H9 (cell line): ENCODE results near the gene TUBA3E. TPM values are rescaled to one million over a fixed set of nuclear protein-coding genes. Genes with fewer than 3 reads are reported as not detected.

Experiments
- DNase-seq: peaks from one replicate; pipeline ENCODE4 v3.0.0-alpha.2; 2017
- H2AFZ ChIP-seq: one replicate; pipeline ENCODE4 v1.6.1; 2013; ENCODE audit warnings: mild to moderate bottlenecking, low read length, control low read depth, moderate library complexity
- H2AK5ac ChIP-seq: 2 replicates; pipeline ENCODE4 v1.6.1; 2013; ENCODE audit warnings: low read length, control low read depth, mixed read lengths; ENCODE audit not compliant: insufficient read length
- H2BK120ac ChIP-seq: one replicate; pipeline ENCODE4 v1.6.1; 2013; ENCODE audit warnings: low read depth, mild to moderate bottlenecking, low read length, control low read depth, inconsistent platforms; ENCODE audit not compliant: poor library complexity, severe bottlenecking
- H2BK12ac ChIP-seq: 2 replicates; pipeline ENCODE4 v1.6.1; 2013; ENCODE audit warnings: low read length, control low read depth, mixed read lengths, low read depth; ENCODE audit not compliant: insufficient read length
- H2BK15ac ChIP-seq: 2 replicates; pipeline ENCODE4 v1.6.1; 2013; ENCODE audit warnings: low read depth, low read length, control low read depth
- H2BK20ac ChIP-seq: one replicate; pipeline ENCODE4 v1.6.1; 2013; ENCODE audit warnings: low read depth, mild to moderate bottlenecking, low read length, control low read depth, inconsistent platforms; ENCODE audit not compliant: poor library complexity, severe bottlenecking
- H2BK5ac ChIP-seq: 2 replicates; pipeline ENCODE4 v1.6.1; 2013; ENCODE audit warnings: low read length, control low read depth, mixed read lengths; ENCODE audit not compliant: insufficient read length
- H3K14ac ChIP-seq: 2 replicates; pipeline ENCODE4 v1.6.1; 2013; ENCODE audit warnings: low read length, control low read depth; ENCODE audit not compliant: insufficient read depth
- H3K18ac ChIP-seq: 2 replicates; pipeline ENCODE4 v1.6.1; 2013; ENCODE audit warnings: low read depth, mild to moderate bottlenecking, mixed read lengths, low read length, control low read depth; ENCODE audit not compliant: insufficient read length
- H3K23ac ChIP-seq: 2 replicates; pipeline ENCODE4 v1.6.1; 2013; ENCODE audit warnings: low read length, control low read depth, mixed read lengths, low read depth; ENCODE audit not compliant: insufficient read length
- H3K23me2 ChIP-seq: 2 replicates; pipeline ENCODE4 v1.6.1; 2013; ENCODE audit warnings: low read depth, mild to moderate bottlenecking, mixed read lengths, low read length, control low read depth; ENCODE audit not compliant: insufficient read length, poor library complexity, severe bottlenecking
- H3K27ac ChIP-seq: 2 replicates; pipeline ENCODE4 v1.5.1; 2013; ENCODE audit warnings: low read length, control low read depth, mixed read lengths, low read depth; ENCODE audit not compliant: insufficient read length
- H3K27me3 ChIP-seq: 2 replicates; pipeline ENCODE4 v1.6.1; 2013; ENCODE audit warnings: low read length, control low read depth, inconsistent platforms; ENCODE audit not compliant: insufficient read depth
- H3K4ac ChIP-seq: 2 replicates; pipeline ENCODE4 v1.6.1; 2013; ENCODE audit warnings: low read depth, mild to moderate bottlenecking, control low read depth, inconsistent platforms, low read length, moderate library complexity
- H3K4me1 ChIP-seq: 2 replicates; pipeline ENCODE4 v1.6.1; 2013; ENCODE audit warnings: low read length, control low read depth, inconsistent platforms; ENCODE audit not compliant: insufficient read depth
- H3K4me2 ChIP-seq: 2 replicates; pipeline ENCODE4 v1.6.1; 2013; ENCODE audit warnings: low read length, control low read depth, mixed read lengths; ENCODE audit not compliant: insufficient read length, insufficient read depth
- H3K56ac ChIP-seq: 2 replicates; pipeline ENCODE4 v1.6.1; 2013; ENCODE audit warnings: low read depth, mild to moderate bottlenecking, mixed read lengths, low read length, control low read depth; ENCODE audit not compliant: insufficient read length
- H3K79me1 ChIP-seq: 2 replicates; pipeline ENCODE4 v1.6.1; 2013; ENCODE audit warnings: low read depth, mild to moderate bottlenecking, moderate library complexity, low read length, control low read depth, inconsistent platforms; ENCODE audit not compliant: insufficient read depth, poor library complexity, severe bottlenecking
- H3K79me2 ChIP-seq: 2 replicates; pipeline ENCODE4 v1.6.1; 2013; ENCODE audit warnings: low read length, control low read depth, inconsistent platforms; ENCODE audit not compliant: insufficient read depth
- H3K9ac ChIP-seq: 2 replicates; pipeline ENCODE4 v1.6.1; 2013; ENCODE audit warnings: low read length, control low read depth, mixed read lengths; ENCODE audit not compliant: insufficient read length; ENCODE audit errors: extremely low read depth
- H3K9me3 ChIP-seq: one replicate; pipeline ENCODE4 v1.6.1; 2013; ENCODE audit warnings: low read depth, low read length, inconsistent platforms; ENCODE audit not compliant: control insufficient read depth
- H3T11ph ChIP-seq: one replicate; pipeline ENCODE4 v1.6.1; 2013; ENCODE audit warnings: mild to moderate bottlenecking, low read length, control low read depth, inconsistent platforms
- H4K20me1 ChIP-seq: one replicate; pipeline ENCODE4 v1.6.1; 2013; ENCODE audit not compliant: control insufficient read depth, insufficient read length, insufficient read depth
- H4K5ac ChIP-seq: 2 replicates; pipeline ENCODE4 v1.6.1; 2013; ENCODE audit warnings: low read depth, mild to moderate bottlenecking, mixed read lengths, low read length, control low read depth; ENCODE audit not compliant: insufficient read length
- H4K8ac ChIP-seq: replicated peaks from 2 replicates; pipeline ENCODE4 v1.6.1; 2013; ENCODE audit warnings: low read length, control low read depth, mixed read lengths, low read depth; ENCODE audit not compliant: insufficient read length
- H4K91ac ChIP-seq: 2 replicates; pipeline ENCODE4 v1.6.1; 2013; ENCODE audit warnings: low read depth, mild to moderate bottlenecking, moderate library complexity, mixed read lengths, low read length, control low read depth; ENCODE audit not compliant: insufficient read length
- H3K27ac Mint-ChIP-seq, 3 experiments: 2 replicates in 2 of 3; 3 replicates in 1 of 3; pipeline ENCODE4 v1.8.0; 2020 to 2021; ENCODE audit warnings: mixed read lengths in 3 of 3, mild to moderate bottlenecking in 1 of 3, moderate library complexity in 1 of 3
- H3K27me3 Mint-ChIP-seq: 2 replicates; pipeline ENCODE4 v1.8.0; 2021; ENCODE audit warnings: low read depth, mild to moderate bottlenecking, moderate library complexity, mixed read lengths
- H3K36me3 Mint-ChIP-seq, 3 experiments: 2 replicates in 2 of 3; 3 replicates in 1 of 3; pipeline ENCODE4 v1.8.0; 2020 to 2021; ENCODE audit warnings: low read depth in 3 of 3, mixed read lengths in 3 of 3; ENCODE audit not compliant: insufficient read depth in 1 of 3
- H3K4me1 Mint-ChIP-seq, 2 experiments: 2 replicates each; pipeline ENCODE4 v1.8.0; 2020; ENCODE audit warnings: mixed read lengths in 2 of 2
- H3K4me3 Mint-ChIP-seq, 2 experiments: 2 replicates in 1 of 2; 3 replicates in 1 of 2; pipeline ENCODE4 v1.8.0; 2020 to 2021; ENCODE audit warnings: mild to moderate bottlenecking in 2 of 2, mixed read lengths in 2 of 2, moderate library complexity in 1 of 2
- H3K9me3 Mint-ChIP-seq, 2 experiments: 2 replicates in 1 of 2; 3 replicates in 1 of 2; pipeline ENCODE4 v1.8.0; 2020; ENCODE audit warnings: mild to moderate bottlenecking in 2 of 2, mixed read lengths in 2 of 2, moderate library complexity in 1 of 2
- CTCF ChIP-seq: fragments of 200-600 bp; sonication (generic); conservative IDR thresholded peaks from 3 replicates; pipeline ENCODE4 v1.8.0; 2021; ENCODE audit warnings: antibody characterized with exemption, mild to moderate bottlenecking
- WGBS: extraction: QIAGEN DNeasy Blood & Tissue Kit; methylation state at CpG from one replicate; pipeline ENCODE4 v1.1.7; 2013; ENCODE audit warnings: missing lambda C conversion rate, low lambda C conversion rate, mixed read lengths; ENCODE audit not compliant: insufficient read length; ENCODE audit errors: extremely low coverage; 5-methylcytosine and 5-hydroxymethylcytosine counted together
- total RNA-seq: library from RNA; stranded (reverse); gene quantifications from 2 replicates; pipeline ENCODE4 v1.2.1, GENCODE V29; 2021

Gene TUBA3E
- total RNA-seq, 1 experiment from 2014 or later: 0.26 TPM

- H3K27me3 Mint-ChIP-seq: peaks cover 11% of the 10 kb centered on the region
- H3K36me3 Mint-ChIP-seq: no peaks in the 10 kb centered on the region
- H2BK15ac ChIP-seq: no peak overlapping the region
Observed at GRCh38 chr2:130245976-130246375, 47.7 kb upstream of the TUBA3E start.

More at GRCh38 chr2:130245976-130246375, 47.7 kb upstream of the TUBA3E start:
- Histone ChIP-seq H3K79me2 (no peaks in the 10 kb centered on the region), H3K27me3 (no peaks in the 10 kb centered on the region), H3K79me1 (no peaks in the 10 kb centered on the region), H4K8ac (no peak overlapping the region), H2BK20ac (no peak overlapping the region), H4K5ac (no peak overlapping the region), H3K14ac (no peak overlapping the region), H3K4me2 (no peak overlapping the region), H2AK5ac (no peak overlapping the region), H4K20me1 (no peaks in the 10 kb centered on the region), H3K23ac (no peak overlapping the region), H2BK12ac (no peak overlapping the region), H3K23me2 (no peaks in the 10 kb centered on the region), H3K4me1 (no peaks in the 10 kb centered on the region), H2BK5ac (no peak overlapping the region), H3K27ac (no peak overlapping the region), H3K4ac (no peak overlapping the region), H2AFZ (no peak overlapping the region), H3K56ac (no peak overlapping the region), H3K18ac (no peak overlapping the region), H3T11ph (no peak overlapping the region), H3K9me3 (no peaks in the 10 kb centered on the region), H3K9ac (no peak overlapping the region), H4K91ac (no peak overlapping the region), H2BK120ac (no peak overlapping the region)
- no peak overlapping the region for H3K4me3 Mint-ChIP-seq
- TF ChIP-seq CTCF: no peak
- 0 out of 4 replicates have a peak, but pooled peaks cover 0 to 2% of the 10 kb centered on the region in 2 experiments for H3K4me1 Mint-ChIP-seq
- H3K27ac Mint-ChIP-seq: no peak overlapping the region
- no peak for DNase-seq
- no CpG with 5 or more reads among the region's 3 CpGs for WGBS
- H3K9me3 Mint-ChIP-seq: no peaks in the 10 kb centered on the region
